Naive thymus-derived CD4-positive, alpha-beta T cell (primary cell): ENCODE results near the gene RANBP1. TPM values are rescaled to one million over a fixed set of nuclear protein-coding genes. Genes with fewer than 3 reads are reported as not detected.

Experiments
- ATAC-seq: fragments of 150-1000 bp; cut with Tn5 transposase; 2 replicates; pipeline ENCODE4 v1.10.0; 2021; ENCODE audit warnings: mild to moderate bottlenecking, moderate library complexity
- CTCF ChIA-PET: fragments of 350-600 bp; sonication (Branson Sonifier 250); formaldehyde crosslinking; loops from one replicate; lab custom pipeline; 2021; ENCODE audit warnings: antibody characterized with exemption; lab: Charles Lee
- POLR2A ChIA-PET: fragments of 350-600 bp; sonication (Branson Sonifier 250); formaldehyde crosslinking; loops from one replicate; lab custom pipeline; 2021; ENCODE audit warnings: antibody characterized with exemption, inconsistent platforms; lab: Charles Lee
- DNase-seq, 9 donors: peaks; one replicate each; pipeline versions ENCODE4 v3.0.0 to v3.0.0-alpha.2; 2020 to 2022; ENCODE audit warnings: mixed read lengths in 1 of 9
- H3K27ac ChIP-seq: one replicate; pipeline ENCODE4 v1.7.0; 2013; ENCODE audit warnings: mild to moderate bottlenecking, low read depth, low read length, moderate library complexity
- H3K27me3 ChIP-seq, 2 donors: one replicate each; pipeline ENCODE4 v1.7.0; 2013; ENCODE audit warnings: low read length in 2 of 2, mild to moderate bottlenecking in 2 of 2, moderate library complexity in 2 of 2; ENCODE audit not compliant: control insufficient read depth in 2 of 2, insufficient read depth in 2 of 2
- H3K36me3 ChIP-seq, 3 experiments: 1 replicate in 2 of 3; 2 replicates in 1 of 3; pipeline ENCODE4 v1.7.0; 2013; ENCODE audit warnings: low read length in 3 of 3, mild to moderate bottlenecking in 3 of 3, moderate library complexity in 1 of 3; ENCODE audit not compliant: insufficient read depth in 3 of 3, control insufficient read depth in 2 of 3
- H3K4me1 ChIP-seq, 2 donors: one replicate each; pipeline ENCODE4 v1.7.0; 2013; ENCODE audit warnings: low read length in 2 of 2, mild to moderate bottlenecking in 2 of 2, moderate library complexity in 1 of 2; ENCODE audit not compliant: control insufficient read depth in 2 of 2, insufficient read depth in 2 of 2
- H3K4me3 ChIP-seq: 2 replicates; pipeline ENCODE4 v1.7.0; 2013; ENCODE audit warnings: mild to moderate bottlenecking, low read length
- H3K9me3 ChIP-seq, 3 experiments: 1 replicate in 2 of 3; 2 replicates in 1 of 3; pipeline ENCODE4 v1.7.0; 2013; ENCODE audit warnings: low read length in 3 of 3; ENCODE audit not compliant: control insufficient read depth in 2 of 3
- H3K27ac Mint-ChIP-seq, 9 donors: one replicate each; pipeline ENCODE4 v1.8.0; 2020 to 2022; ENCODE audit warnings: mixed read lengths in 9 of 9, mild to moderate bottlenecking in 8 of 9, moderate library complexity in 5 of 9, inconsistent platforms in 2 of 9
- H3K27me3 Mint-ChIP-seq, 5 donors: one replicate each; pipeline ENCODE4 v1.8.0; 2021 to 2022; ENCODE audit warnings: mixed read lengths in 5 of 5, mild to moderate bottlenecking in 1 of 5
- H3K36me3 Mint-ChIP-seq, 5 donors: one replicate each; pipeline ENCODE4 v1.8.0; 2020 to 2022; ENCODE audit warnings: mixed read lengths in 5 of 5, mild to moderate bottlenecking in 3 of 5, inconsistent platforms in 1 of 5
- H3K4me1 Mint-ChIP-seq, 7 donors: one replicate each; pipeline ENCODE4 v1.8.0; 2020 to 2022; ENCODE audit warnings: mixed read lengths in 7 of 7, mild to moderate bottlenecking in 3 of 7, inconsistent platforms in 1 of 7
- H3K4me3 Mint-ChIP-seq, 10 donors: one replicate each; pipeline ENCODE4 v1.8.0; 2020 to 2022; ENCODE audit warnings: mild to moderate bottlenecking in 10 of 10, mixed read lengths in 10 of 10, moderate library complexity in 6 of 10, inconsistent platforms in 2 of 10
- H3K9me3 Mint-ChIP-seq, 11 donors: one replicate each; pipeline ENCODE4 v1.8.0; 2020 to 2022; ENCODE audit warnings: mixed read lengths in 11 of 11, mild to moderate bottlenecking in 4 of 11, inconsistent platforms in 1 of 11, moderate library complexity in 1 of 11
- intact Hi-C, 2 donors: fragments of 100-400 bp; cut with micrococcal nuclease; formaldehyde crosslinking; loops; one replicate each; pipeline ENCODE4 v1.15.1; 2023
- polyA plus RNA-seq, 2 donors: library from polyadenylated mRNA; unstranded; fragments of 300-500 nt; fragmentation: Illumina TruSeq; gene quantifications; one replicate each; pipeline ENCODE4 v1.2.3, GENCODE V29; 2021
- total RNA-seq, 6 experiments: library from RNA in 5 of 6; stranded (reverse) in 5 of 6; gene quantifications; 1 replicate in 5 of 6; 2 replicates in 1 of 6; pipeline ENCODE4 v1.2.3 and lab custom pipeline; 2021 to 2026

The RANBP1 gene
- total and polyA plus RNA-seq, 7 experiments from 2014 or later, result 50.4 to 224 (median 75.5) TPM

DNA sequence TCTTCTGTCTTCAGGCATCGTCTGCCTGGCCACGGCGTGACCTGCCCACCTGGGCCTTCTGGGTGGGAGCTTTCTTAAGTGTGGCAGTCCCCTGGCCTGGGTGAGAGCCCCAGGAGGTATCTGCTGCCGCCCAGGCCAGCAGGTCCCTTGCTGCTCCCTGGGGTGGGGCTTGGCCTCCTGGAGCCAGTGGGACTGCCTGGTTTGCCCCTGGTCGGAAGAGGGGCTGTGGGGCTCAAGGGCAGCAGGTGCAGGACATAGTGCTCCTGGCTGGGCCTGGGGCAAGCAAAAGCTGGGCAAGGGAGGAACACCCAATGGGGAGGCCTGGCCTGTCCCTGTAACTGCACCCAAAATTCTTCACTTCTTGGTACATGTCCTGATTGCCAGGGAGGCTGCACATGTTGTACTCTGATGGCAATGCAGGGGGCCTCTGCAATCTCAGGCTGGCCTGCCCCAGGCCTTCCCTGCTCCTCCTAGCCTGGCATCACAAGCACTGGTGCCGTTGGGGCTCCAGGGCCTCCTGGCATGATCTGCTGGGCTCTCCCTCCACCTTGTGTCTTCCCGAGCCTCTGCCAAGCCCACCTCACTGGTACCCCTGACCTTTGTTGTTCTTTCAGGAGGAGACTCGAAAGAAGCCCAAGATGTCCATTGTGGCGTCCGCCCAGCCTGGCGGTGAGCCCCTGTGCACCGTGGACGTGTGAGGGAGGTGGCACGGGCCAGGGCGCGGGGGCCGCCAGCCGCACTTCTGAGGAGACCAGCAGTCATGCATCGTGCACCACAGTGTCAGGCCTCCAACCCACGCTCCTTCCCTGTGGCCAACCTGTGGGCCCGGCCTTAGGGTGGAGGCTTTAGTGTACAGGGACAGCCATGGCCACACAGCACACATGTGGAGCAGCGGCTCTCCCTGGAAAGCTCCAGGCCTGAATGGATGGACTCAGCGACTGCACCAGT is 6.2 kb upstream of the RANBP1 start:
- H3K4me1 Mint-ChIP-seq, result peaks cover 0 to 21% (median 8%) of the 10 kb centered on the region in 7 donors
- peaks cover 0 to 6% of the 10 kb centered on the region in 2 donors for H3K4me1 ChIP-seq
- H3K27ac Mint-ChIP-seq, result peak overlapping the region in 3 of 9 donors; percentile 38 to 62 (median 49)
- no peak overlapping the region for H3K4me3 Mint-ChIP-seq
- H3K27me3 Mint-ChIP-seq, result no peaks in the 10 kb centered on the region
- ATAC-seq (no peak), DNase-seq (no peak)
- intact Hi-C loops, result loop anchor here in 1 of 2 donors (10.0 kb wide), 1 partner anchor 965 kb away; the partner anchor contains the start of gene ESS2
- H3K4me3 ChIP-seq, result no peak overlapping the region
- H3K9me3 ChIP-seq, result no peaks in the 10 kb centered on the region
- peaks cover 0 to 10% (median 6%) of the 10 kb centered on the region in 5 donors for H3K36me3 Mint-ChIP-seq
- CTCF ChIA-PET, result interaction anchor here (0.6 to 1.0 kb wide), 2 partner anchors 8 to 11 kb away, joined by 4 to 8 read pairs; no protein-coding TSS in a partner anchor
- no peaks in the 10 kb centered on the region for H3K9me3 Mint-ChIP-seq
- peaks cover 0 to 95% (median 11%) of the 10 kb centered on the region in 3 experiments for H3K36me3 ChIP-seq
- no peaks in the 10 kb centered on the region for H3K27me3 ChIP-seq
- POLR2A ChIA-PET, result interaction anchor here (0.6 kb wide), 1 partner anchor 31 kb away, joined by 3 read pairs; no protein-coding TSS in a partner anchor
- peak overlapping the region; percentile 22 for H3K27ac ChIP-seq

DNA sequence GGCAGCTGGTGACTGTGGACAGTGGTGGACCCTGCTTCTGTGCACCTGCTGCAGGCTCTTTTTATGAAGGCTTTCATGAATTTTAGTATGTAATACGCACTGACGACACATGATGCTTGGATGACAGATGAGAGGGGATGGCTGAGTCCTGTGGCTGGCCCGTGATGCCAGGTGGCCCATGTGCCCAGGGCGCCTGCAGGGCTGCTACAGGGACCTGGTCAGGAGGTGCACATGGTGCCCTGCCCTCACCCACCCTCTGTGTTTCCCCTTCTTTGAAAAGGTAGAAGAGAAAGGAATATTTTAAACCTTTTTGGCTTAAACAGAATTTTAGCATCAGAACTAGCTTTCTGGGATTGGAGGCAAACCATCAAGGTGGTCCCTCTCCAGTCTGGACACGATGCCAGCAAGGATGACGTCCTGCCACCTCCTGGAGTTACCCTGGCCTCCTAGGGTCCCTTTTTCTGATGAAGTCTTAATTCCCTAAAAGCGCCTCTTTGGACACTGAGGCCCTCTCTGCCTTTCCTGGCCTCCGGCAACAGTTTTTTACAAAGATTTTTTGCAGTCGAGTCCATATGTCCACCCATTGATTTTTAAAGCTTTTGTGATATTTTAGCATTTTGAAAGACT is 5.4 kb upstream of the RANBP1 start:
- H3K27ac ChIP-seq, result peak overlapping the region; percentile 50
- no peaks in the 10 kb centered on the region for H3K9me3 Mint-ChIP-seq
- ATAC-seq (no peak), DNase-seq (no peak)
- H3K27me3 ChIP-seq, result no peaks in the 10 kb centered on the region
- H3K27me3 Mint-ChIP-seq, result no peaks in the 10 kb centered on the region
- no peak overlapping the region for H3K4me3 Mint-ChIP-seq
- CTCF ChIA-PET, result interaction anchor here (1.0 to 1.2 kb wide), 2 partner anchors 9 to 92 kb away, joined by 3 to 4 read pairs; no protein-coding TSS in a partner anchor
- H3K36me3 ChIP-seq, result peaks cover 0 to 97% (median 11%) of the 10 kb centered on the region in 3 experiments
- POLR2A ChIA-PET, result no interaction called here
- H3K9me3 ChIP-seq, result no peaks in the 10 kb centered on the region
- peaks cover 4 to 10% of the 10 kb centered on the region in 2 donors for H3K4me1 ChIP-seq
- H3K36me3 Mint-ChIP-seq, result peaks cover 0 to 13% (median 6%) of the 10 kb centered on the region in 5 donors
- intact Hi-C loops, result loop anchor here in 1 of 2 donors (10.0 kb wide), 1 partner anchor 966 kb away; the partner anchor contains the start of gene ESS2
- H3K4me3 ChIP-seq, result no peak overlapping the region
- H3K4me1 Mint-ChIP-seq, result peaks cover 5 to 27% (median 13%) of the 10 kb centered on the region in 7 donors
- peak overlapping the region in 7 of 9 donors; percentile 28 to 88 (median 54) for H3K27ac Mint-ChIP-seq

DNA sequence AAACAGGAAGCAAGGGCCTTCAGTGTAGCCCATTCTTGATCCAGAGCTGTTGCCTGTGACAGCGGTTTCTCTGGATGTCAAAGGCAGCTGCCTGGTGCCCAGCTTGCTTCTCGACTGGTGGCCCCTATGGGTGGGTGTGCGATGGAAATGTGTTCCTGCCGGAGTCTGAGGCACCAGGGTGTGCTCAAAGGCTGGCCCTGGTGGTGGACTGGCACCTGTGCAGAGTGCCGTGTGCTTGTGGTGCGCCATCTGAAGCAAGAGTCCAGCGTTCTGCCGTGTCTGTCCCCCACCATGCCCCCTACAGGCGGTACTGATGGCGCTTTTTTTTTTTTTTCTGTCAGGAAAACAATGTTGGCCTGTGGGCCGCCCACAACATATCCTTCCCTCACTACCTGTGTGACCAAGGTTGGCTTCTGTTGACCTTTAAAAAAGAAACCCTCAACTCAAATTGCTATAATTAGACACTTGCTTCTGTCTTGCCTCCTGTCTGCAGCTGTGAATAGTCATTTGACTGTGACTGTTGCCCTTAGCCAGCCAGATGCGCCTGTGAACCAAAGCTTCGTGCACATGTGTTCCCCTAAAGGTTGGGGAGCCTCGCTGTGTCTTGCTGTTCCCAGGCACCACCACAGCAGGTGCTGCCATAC is 4.7 kb upstream of the RANBP1 start:
- H3K9me3 Mint-ChIP-seq, result no peaks in the 10 kb centered on the region
- Histone ChIP-seq H3K4me3 (no peak overlapping the region), H3K36me3 (peaks cover 0 to 94% (median 11%) of the 10 kb centered on the region in 3 experiments), H3K4me1 (peaks cover 11 to 17% of the 10 kb centered on the region in 2 donors), H3K27ac (peak overlapping the region; percentile 50), H3K9me3 (no peaks in the 10 kb centered on the region), H3K27me3 (no peaks in the 10 kb centered on the region)
- H3K4me3 Mint-ChIP-seq, result no peak overlapping the region
- ChIA-PET CTCF (interaction anchor here (1.2 kb wide), 1 partner anchor 93 kb away, joined by 3 read pairs; no protein-coding TSS in a partner anchor), POLR2A (no interaction called here)
- peaks cover 8 to 29% (median 13%) of the 10 kb centered on the region in 7 donors for H3K4me1 Mint-ChIP-seq
- H3K27ac Mint-ChIP-seq, result peak overlapping the region; percentile 28 to 88 (median 64)
- H3K36me3 Mint-ChIP-seq, result peaks cover 0 to 13% (median 6%) of the 10 kb centered on the region in 5 donors
- DNase-seq (peak in 2 of 9 donors; percentile 17 to 24), ATAC-seq (peak; percentile 70)
- no peaks in the 10 kb centered on the region for H3K27me3 Mint-ChIP-seq
- intact Hi-C loops, result loop anchor here in 1 of 2 donors (1.0 to 10.0 kb wide), 2 partner anchors 141 to 966 kb away; partner anchors contain the start of gene ESS2

DNA sequence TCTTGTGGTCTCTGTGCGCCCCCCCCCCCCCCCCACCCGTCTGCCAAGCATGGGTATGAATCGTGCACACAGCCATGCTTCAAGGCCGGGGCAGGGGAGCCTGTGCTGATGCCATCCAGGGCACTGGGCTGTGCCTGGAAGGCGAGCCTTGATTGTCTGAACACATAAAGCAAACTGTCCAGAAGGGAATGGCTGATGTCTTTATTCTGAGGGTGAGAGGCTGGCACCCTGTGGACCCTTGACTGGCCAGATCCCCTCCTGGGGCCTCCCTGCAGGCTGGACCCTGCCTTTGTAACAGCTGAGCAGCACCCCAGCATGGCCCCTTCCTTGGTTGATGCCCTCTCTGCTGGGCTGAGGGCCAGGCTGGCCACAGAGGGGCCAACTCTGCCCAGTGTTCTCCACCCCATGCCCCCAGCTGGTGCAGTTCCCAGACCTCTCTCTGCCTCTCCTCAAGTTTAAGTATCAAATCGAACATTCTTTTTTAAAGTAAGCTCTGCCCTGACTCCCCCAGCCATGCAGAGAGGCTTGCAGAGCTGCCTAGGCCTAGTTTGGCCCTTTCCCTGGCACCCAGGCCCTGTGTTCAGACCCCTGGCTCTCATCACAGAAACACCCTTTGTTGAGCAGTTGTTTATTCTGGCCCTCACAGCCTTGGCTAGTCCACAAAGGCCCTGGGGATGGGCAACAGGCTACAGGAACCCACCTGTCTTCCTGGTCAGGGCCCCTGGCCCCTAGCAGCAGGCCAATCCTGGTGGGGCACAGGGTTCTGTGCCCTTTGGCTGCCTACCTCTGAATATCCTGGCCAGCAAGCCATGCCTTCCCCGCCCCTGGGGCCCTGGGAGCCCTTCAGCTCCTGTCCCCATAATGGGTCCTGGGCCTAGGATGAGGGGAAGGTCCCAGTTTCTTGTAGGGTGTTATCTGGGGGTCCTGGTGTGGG is 3.9 kb upstream of the RANBP1 start:
- ATAC-seq, result no peak
- intact Hi-C loops, result loop anchor here in 1 of 2 donors (1.0 to 10.0 kb wide), 2 partner anchors 142 to 967 kb away; partner anchors contain the start of gene ESS2
- CTCF ChIA-PET, result no interaction called here

DNA sequence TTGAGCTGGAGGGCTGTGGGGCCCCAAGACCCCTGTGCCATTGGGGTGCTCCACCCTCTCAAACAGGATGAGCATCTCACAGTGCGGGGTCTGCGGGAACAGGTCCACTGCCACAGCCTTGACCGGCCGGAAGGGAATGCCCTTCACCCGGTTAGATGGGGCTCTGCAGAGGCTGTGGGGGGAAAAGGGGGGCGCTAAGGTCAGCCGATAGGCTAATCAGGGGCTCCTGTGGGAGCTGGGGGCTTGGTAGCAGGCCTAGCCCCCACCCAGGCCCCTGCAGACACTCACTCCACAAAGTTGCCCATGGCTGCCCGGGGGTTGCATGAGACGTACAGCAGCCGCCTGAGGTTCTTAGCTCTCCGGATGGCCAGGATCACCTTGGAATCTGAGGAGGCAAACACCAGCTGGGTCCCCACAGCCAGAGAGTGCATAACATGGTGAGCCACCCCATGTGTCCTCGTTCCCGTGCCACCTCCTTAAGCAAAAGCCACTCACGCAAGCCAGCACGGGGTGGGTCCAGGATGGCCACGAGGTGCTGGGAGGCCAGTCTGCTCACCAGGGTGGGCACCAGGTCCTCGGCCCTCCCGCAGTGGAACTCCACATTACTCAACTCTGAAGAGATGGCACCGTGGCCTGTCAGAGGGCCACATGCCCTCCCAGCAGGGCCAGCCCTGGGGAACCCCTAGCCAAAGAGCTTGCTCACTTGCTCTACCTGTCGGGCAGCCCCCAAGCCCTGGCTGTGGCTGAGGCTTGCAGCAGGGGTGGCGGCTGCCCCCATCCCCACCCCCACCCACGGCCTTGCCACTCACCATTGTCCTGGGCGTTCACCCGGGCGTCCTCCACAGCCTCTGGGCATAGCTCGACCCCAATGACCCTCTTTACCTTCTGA is 3.0 kb upstream of the RANBP1 start:
- Mint-ChIP-seq H3K9me3 (no peaks in the 10 kb centered on the region), H3K27me3 (peaks cover 0 to 2% (median 0%) of the 10 kb centered on the region in 5 donors), H3K27ac (peak overlapping the region in 2 of 9 donors; percentile 14 to 22), H3K36me3 (peaks cover 0 to 18% (median under 1%) of the 10 kb centered on the region in 5 donors), H3K4me1 (peaks cover 12 to 33% (median 19%) of the 10 kb centered on the region in 7 donors), H3K4me3 (no peak overlapping the region)
- POLR2A ChIA-PET, result interaction anchor here (0.5 to 0.7 kb wide), 2 partner anchors 66 to 127 kb away, joined by 4 to 7 read pairs; no protein-coding TSS in a partner anchor
- H3K27ac ChIP-seq, result no peak overlapping the region
- CTCF ChIA-PET, result no interaction called here
- no peak overlapping the region for H3K4me3 ChIP-seq
- H3K36me3 ChIP-seq, result peaks cover 0 to 77% (median 5%) of the 10 kb centered on the region in 3 experiments
- H3K9me3 ChIP-seq, result no peaks in the 10 kb centered on the region
- intact Hi-C loops, result loop anchor here in 1 of 2 donors (10.0 kb wide), 1 partner anchor 968 kb away; the partner anchor contains the start of gene ESS2
- peaks cover 14 to 19% of the 10 kb centered on the region in 2 donors for H3K4me1 ChIP-seq
- no peaks in the 10 kb centered on the region for H3K27me3 ChIP-seq
- DNase-seq (no peak), ATAC-seq (no peak)

More for the DNA sequence above, 3.9 kb upstream of the RANBP1 start:
- POLR2A ChIA-PET, result interaction anchor here (0.5 kb wide), 1 partner anchor 65 kb away, joined by 7 read pairs; no protein-coding TSS in a partner anchor
- Histone ChIP-seq H3K4me3 (no peak overlapping the region), H3K4me1 (peaks cover 14 to 18% of the 10 kb centered on the region in 2 donors), H3K27me3 (no peaks in the 10 kb centered on the region), H3K9me3 (no peaks in the 10 kb centered on the region), H3K36me3 (peaks cover 0 to 87% (median 9%) of the 10 kb centered on the region in 3 experiments), H3K27ac (peak overlapping the region; percentile 50)
- Mint-ChIP-seq H3K4me1 (peaks cover 12 to 31% (median 19%) of the 10 kb centered on the region in 7 donors), H3K36me3 (peaks cover 0 to 15% (median 6%) of the 10 kb centered on the region in 5 donors), H3K9me3 (no peaks in the 10 kb centered on the region), H3K27ac (peak overlapping the region in 8 of 9 donors; percentile 34 to 88 (median 74)), H3K4me3 (peak overlapping the region in 1 of 10 donors; percentile 26), H3K27me3 (no peaks in the 10 kb centered on the region)
- DNase-seq, result no peak
